HCT116 (cell line): ENCODE data around the gene EIF4G3.

ENCODE experiments used
- CTCF ChIP-seq, 3 experiments: fragments of 200-600 bp in 1 of 3; sonication (generic) in 1 of 3; IDR thresholded peaks in 2 of 3; conservative IDR thresholded peaks in 1 of 3; 2 replicates each; pipeline ENCODE4 v1.5.1; 2012 to 2017; ENCODE audit warnings: low read depth in 2 of 3, low read length in 2 of 3, antibody characterized with exemption in 1 of 3, borderline replicate concordance in 1 of 3, control low read depth in 1 of 3, mild to moderate bottlenecking in 1 of 3, mixed read lengths in 1 of 3, mixed run types in 1 of 3, moderate library complexity in 1 of 3; ENCODE audit not compliant: insufficient read depth in 1 of 3
- FOSL1 ChIP-seq: IDR thresholded peaks from 2 replicates; pipeline ENCODE4 v1.6.1; 2012; ENCODE audit warnings: low read depth
- JUND ChIP-seq: IDR thresholded peaks from 2 replicates; pipeline ENCODE4 v1.6.1; 2012
- POLR2A ChIP-seq: IDR thresholded peaks from 2 replicates; pipeline ENCODE4 v1.7.0; 2011; ENCODE audit warnings: borderline replicate concordance; ENCODE audit not compliant: insufficient read depth, insufficient read length; ENCODE audit errors: extremely low read depth
- POLR2AphosphoS5 ChIP-seq: IDR thresholded peaks from 2 replicates; pipeline ENCODE4 v1.6.1; 2011; ENCODE audit warnings: mild to moderate bottlenecking, low read depth, low read length, moderate library complexity
- ZFX ChIP-seq: fragments of 450-650 bp; IDR thresholded peaks from 2 replicates; pipeline ENCODE4 v1.6.1; 2017

- no peak for TF ChIP-seq CTCF (IDR thresholded peaks at IDR 0.05 in 2 of 3, conservative IDR thresholded peaks at IDR 0.05 in 1 of 3; ENCODE audit: borderline replicate concordance in 1 of 3, insufficient read depth in 1 of 3, low read depth in 2 of 3, low read length in 2 of 3)
- TF ChIP-seq POLR2AphosphoS5: no peak
- no peak for TF ChIP-seq POLR2A
- no peak for TF ChIP-seq JUND
- TF ChIP-seq ZFX: no peak
- TF ChIP-seq FOSL1: no peak
Measured at GRCh38 chr1:21051177-21051825, 125.4 kb downstream of the EIF4G3 start.
